Measurements from ENCODE around the gene HORMAD2. TPM values are rescaled to one million over a fixed set of nuclear protein-coding genes. Genes with fewer than 3 reads are reported as not detected.

HORMAD2 gene
- total RNA-seq, 1 experiment from 2014 or later, result not detected

DNA sequence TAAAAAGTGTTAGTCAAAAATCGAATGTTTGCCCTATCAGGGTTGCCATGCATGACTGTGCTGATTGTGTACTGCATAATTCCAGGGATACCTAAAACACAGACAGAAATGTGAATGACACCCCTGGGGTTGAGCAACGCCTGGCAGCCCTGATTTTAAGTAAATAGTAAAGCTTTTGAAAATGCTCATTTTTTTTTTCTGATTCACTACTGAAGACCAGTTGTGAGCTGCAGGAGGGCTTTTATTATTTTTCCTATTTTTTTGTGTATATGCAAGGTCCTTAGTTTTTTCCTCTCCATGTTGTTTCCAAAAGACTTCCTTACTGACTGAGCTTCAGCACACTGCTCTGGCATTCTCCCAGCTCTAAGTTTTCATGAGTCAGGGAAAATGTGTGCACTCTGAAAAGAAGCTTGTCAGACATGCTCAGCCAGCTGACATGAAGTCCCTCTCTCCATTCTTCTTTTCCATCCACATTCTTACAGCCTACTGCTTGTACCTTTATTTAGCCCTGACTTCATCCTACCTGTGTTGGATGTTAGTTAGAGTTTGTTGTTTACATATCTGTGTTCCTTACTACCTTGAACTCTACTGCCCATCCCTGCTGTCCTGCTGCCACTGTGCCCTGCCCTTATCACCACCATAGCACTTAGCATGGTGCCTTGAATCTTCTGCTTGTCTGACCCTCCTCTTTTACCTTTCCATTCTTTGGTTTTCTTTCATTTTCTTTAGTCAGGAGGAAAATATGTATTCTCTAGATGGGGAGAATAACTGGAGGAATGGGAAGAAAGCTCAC is 79.5 kb downstream of the HORMAD2 start:
- DNase-seq (ENCODE audit: extremely low read depth, low read depth), result peak; percentile 41

DNA sequence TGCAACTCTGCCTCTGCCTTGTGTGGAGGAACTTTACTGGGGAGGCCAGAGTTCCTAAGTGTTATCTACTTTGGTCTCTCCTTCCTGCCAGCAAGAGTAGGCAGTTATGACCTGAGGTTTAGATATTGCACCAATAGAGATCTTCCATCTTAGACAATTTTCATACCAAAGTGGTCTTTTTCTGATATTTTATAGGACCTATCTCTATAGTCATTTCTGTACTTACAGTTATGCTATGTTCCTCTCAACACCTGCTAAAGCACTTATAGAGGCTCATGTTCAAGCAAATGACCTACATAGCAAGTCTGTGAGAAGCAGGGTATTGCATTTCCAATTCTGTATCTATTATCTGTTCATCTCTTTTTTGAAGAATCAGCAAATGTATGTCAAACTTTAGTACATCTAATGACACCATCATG is 80.8 kb downstream of the HORMAD2 start:
- DNase-seq (ENCODE audit: extremely low read depth, low read depth), result no peak

DNA sequence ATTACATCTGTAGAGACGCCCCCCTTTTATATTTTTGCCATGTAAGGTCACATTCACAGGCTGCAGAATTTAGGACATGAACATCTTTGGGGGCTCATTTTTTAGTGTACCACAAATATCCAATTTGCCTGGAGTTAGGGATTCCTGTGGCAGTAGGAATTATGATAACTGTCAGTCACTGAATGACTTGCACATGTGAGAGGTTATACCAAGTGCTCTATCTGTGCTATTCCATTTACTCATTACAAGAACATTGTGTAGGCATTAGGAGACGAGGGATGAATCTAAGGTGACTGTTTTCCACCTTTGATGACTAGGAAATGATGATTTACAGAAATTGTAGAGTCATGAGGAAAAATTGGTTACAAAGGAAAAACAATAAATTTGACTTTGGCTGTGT is 87.0 kb downstream of the HORMAD2 start:
- no peak for DNase-seq (ENCODE audit: extremely low read depth, low read depth)

- no peak for DNase-seq (ENCODE audit: extremely low read depth, low read depth)
Measured at GRCh38 chr22:30167734-30168133, 87.5 kb downstream of the HORMAD2 start.

- DNase-seq (ENCODE audit: extremely low read depth, low read depth), result no peak
Measured at GRCh38 chr22:30169002-30169401, 88.7 kb downstream of the HORMAD2 start.

DNA sequence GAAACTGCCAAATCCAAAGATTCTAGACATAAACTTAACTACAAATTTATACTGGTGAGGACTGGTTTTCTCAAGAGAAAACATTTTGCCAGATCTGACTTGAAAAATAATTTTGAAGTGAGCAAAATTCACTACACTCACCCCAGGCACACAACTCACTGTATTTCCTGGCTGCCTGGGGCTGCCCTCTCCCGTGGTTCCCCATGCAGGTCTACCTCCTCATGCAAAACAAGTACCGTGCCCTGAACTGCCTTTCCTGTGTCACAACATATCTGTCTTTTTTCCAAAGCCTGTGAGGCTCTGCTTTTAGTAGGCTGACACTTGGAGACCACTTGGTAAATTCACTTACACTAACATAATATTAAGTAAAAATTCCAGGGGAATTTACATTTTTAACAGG is 89.9 kb downstream of the HORMAD2 start:
- DNase-seq (ENCODE audit: extremely low read depth, low read depth), result no peak

DNA sequence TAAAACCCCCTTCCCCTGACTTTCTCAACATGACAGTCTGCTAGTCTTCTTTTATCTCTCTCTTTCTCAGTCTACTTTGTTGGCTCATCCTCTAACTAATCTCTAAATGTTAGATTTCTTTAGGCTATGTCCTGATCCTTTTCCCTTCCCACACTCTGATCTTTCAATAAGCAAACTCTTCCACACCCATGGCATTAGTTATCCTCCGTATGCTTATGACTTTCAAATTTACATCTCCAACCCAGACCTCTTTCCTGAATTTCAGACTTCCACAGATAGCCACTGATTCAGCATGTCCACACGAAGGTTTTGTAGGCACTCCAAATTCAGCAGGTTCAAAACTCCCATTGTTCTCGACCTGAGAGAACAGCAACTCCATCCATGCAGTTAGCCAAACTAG is 90.7 kb downstream of the HORMAD2 start:
- no peak for DNase-seq (ENCODE audit: extremely low read depth, low read depth)

DNA sequence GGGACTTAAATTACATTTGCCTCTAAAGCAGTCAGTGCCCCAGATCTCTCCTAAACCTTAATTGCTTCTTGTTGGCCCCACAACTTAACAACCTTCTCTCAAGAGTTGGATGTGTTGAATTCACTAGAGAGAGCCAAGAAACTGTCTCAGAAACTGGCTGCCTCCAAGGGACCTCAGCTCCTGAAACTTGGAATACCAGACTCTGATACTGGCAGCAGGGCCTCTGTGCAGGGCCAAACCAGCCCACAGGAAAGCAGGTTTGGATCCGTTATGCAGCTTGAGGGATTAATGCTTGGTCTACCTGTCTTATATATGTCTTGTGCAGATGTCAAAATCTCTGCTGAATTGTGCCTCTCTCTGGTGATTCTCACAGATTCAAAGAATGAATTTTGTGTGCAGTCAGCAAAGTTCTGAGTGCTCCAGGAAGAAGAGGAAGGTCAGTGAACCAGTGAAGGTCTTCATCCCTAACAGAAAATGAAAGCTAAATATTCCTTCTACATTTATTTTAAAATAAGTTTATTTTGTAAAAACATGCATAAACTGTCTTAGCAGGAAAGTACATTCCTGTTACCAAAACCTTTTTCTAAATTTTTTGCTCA is 95.5 kb downstream of the HORMAD2 start:
- no peak for DNase-seq (ENCODE audit: extremely low read depth, low read depth)

- no peak for DNase-seq (ENCODE audit: extremely low read depth, low read depth)
Measured at GRCh38 chr22:30176431-30176830, 96.2 kb downstream of the HORMAD2 start.

DNA sequence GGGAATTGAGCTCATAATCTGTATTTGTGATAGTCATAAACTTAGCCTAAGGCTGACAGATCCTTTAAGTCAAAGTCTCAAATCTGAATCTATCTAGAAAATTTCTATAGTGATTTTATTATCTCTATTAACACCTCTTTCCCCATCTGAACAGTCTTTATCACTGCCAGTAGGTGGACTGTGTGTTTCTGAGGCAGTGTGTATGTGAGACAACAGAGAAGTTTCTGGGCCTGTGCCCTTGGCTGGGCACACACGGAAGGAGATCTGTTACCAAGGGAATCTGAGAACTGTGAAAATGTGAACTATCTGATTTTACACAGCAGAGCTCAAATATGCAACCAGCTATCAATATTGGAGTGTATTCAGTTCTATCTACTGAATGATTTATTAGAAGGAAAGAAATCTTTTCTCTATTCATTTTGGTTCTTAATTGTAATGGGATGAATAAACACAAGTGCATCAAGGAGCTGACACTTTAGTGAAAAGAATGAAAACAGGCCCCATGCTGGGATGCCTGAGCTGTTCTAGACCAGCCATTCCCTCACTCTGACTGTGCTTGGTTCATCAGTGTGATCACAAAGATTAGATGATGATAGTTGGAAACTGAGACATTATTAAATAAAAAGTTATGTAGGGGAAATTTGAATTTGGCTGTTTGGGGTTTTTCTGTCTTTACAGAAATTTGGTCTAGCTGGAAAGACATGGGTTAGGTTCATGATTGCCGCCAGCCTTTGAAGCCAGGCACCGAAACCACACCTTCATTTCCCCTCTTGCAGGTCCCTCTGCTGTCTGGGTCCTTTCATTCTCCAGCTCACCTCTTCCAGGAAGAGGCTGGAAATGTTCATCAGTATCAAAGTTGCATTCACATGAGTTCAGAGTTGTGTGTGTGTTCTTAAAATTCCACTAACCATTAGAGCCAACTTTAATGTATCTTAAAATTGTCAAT is 98.2 kb downstream of the HORMAD2 start:
- DNase-seq (ENCODE audit: extremely low read depth, low read depth), result no peak

DNA sequence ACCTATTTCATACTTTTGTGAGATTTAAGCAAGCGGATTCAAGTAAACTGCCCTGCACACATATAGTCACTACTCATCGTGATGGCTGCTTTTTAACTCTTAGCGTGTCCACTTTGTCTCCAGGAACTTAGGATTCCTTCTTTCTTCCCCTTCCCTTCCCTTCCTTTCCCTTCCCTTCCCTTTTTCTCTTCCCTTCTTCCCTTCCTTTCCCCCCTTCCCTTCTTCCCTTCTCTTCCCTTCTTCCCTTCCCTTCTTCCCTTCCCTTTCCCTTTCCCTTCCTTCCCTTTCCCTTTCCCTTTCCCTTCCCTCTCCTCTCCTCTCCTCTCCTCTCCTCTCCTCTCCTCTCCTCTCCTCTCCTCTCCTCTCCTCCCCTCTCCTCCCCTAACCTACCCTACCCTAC is 100.4 kb downstream of the HORMAD2 start:
- DNase-seq (ENCODE audit: extremely low read depth, low read depth), result no peak

DNA sequence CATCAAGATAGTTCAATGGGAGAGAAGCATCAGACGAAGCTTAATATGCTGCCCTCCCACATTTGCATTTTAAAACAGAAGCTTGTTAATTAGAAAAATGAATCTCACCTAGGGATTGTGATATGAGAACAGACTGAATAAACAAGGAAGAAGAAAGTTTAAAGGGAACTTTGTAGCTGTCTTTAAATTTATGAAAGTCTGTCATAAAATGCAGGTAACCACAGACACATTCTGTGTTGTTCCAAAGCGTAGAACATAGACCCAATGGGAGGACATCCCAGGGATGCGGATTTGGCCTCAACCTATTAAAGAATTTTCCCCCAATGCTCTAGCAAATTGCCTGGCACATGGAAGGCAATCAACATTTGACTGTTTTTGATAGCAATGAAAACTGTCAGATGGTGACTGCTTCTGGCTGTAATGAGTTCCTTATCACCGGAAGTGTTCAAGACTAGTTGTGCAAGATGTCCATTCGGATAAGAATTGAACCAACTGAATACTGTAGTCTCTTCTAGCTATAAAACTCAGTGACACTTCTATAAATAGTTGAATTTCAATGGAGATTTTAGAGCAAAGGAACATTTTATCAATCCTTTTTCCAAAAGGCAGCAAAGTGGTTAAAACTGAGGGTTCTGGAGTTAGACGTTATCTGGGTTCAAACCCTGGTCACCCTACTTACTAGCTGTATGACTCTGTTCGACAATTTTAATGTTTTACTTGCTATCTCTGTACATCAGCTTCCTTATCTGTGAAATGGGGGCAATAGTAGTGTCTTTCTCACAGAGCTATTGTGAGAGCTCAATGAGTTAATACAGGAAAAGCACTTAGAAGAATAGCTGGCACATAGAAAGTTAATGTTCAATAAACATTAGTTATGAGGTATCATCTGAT is 101.4 kb downstream of the HORMAD2 start:
- no peak for DNase-seq (ENCODE audit: extremely low read depth, low read depth)

DNA sequence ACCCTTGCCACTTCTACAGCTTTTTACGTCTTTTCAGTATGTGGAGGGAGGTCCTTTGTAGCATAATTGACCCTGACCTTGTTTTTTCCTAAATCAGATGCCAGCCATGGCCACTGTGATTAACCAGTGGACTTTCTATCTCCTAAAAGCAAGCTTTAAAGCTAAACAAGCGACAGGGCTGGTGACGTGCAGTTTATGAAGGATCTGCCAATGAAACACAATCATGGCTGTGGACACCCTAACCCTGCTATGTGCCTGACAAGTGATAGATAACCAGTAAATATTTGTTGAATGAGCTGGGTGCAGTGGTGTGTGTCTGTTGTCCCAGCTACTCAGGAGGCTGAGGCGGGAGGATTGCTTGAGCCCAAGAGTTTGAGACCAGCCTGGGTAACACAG is 102.1 kb downstream of the HORMAD2 start:
- peak; percentile 75 for DNase-seq (ENCODE audit: extremely low read depth, low read depth)

DNA sequence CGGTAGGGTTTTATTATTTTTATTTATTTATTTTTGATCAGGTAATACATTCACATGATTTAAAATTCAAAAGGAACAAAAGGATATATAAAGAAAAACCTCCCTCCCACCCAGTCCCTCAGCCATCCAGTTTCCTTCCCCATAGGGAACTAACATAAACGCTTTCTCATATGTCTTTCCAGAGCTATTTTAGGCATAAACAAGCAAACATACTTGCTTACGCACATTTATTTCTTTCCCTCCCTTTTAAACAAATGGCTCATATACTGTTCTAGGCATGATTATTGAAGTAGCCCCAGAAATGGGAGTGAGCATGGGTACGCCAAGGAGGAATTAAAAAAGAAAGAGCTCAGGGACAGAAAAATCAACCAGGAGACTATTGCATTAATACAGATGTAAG is 102.6 kb downstream of the HORMAD2 start:
- peak; percentile 55 for DNase-seq (ENCODE audit: extremely low read depth, low read depth)

DNA sequence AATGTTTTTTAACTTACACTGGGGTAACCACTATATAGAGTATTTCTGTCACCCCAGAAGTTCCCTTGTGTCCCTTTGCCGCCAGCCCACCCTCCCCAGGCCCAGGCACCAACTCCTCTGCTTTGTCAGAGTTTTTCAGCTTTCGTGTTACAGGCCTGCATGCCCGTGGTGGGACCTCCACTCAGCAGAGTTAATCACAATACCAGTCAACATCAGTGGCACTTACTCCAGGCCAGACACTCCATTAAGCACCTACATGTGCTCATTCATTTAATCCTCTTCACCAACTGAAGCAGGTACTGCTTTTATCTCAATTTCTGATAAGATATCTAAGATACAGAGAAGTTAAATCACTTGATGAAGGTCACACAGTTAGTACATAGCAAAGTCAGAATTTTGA is 103.0 kb downstream of the HORMAD2 start:
- DNase-seq (ENCODE audit: extremely low read depth, low read depth), result no peak

GRCh38 chr22:30183861-30184278 is 103.6 kb downstream of the HORMAD2 start:
- no peak for DNase-seq (ENCODE audit: extremely low read depth, low read depth)

GRCh38 chr22:30185129-30185528 is 104.9 kb downstream of the HORMAD2 start:
- DNase-seq (ENCODE audit: extremely low read depth, low read depth), result no peak

GRCh38 chr22:30185549-30185948 is 105.3 kb downstream of the HORMAD2 start:
- DNase-seq (ENCODE audit: extremely low read depth, low read depth), result no peak

DNA sequence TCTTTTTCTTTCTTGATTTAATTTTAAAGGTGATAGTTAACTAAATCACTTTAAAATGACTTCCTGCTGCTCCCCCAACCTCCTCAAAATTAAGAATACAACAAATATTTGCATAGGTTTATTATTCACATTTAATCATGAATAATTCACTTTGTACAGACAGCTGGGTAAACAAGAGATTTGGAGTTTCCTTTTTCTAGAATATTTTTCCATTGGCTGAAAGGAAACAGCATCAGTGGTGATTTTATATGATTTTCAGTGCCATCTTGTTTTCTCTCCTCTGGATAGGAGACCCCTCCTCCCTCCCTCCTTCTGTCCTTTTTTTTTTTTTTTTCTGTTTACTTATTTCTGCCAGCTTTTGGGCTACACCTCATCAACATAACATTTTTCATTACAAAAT is 105.8 kb downstream of the HORMAD2 start:
- DNase-seq (ENCODE audit: extremely low read depth, low read depth), result no peak

- DNase-seq (ENCODE audit: extremely low read depth, low read depth), result no peak
Measured at GRCh38 chr22:30186510-30186909, 106.2 kb downstream of the HORMAD2 start.

All from NCI-H460 (cell line).